Fibroblast of peridontal ligament (primary cell): ENCODE data around the gene ZNF441.
"Not testable (repeated sequence)": the region's sequence is repeated elsewhere in the genome, so short reads cannot be mapped to it uniquely, and the experiment has no call there.

Source experiments
- DNase-seq: peaks from one replicate; pipeline ENCODE4 v3.0.0-alpha.2; 2010; ENCODE audit errors: extremely low read depth

The ZNF441 gene

GRCh38 chr19:11766597-11767591, at the start of gene ZNF441:
Gene ZNF441 (plus strand): TSS chr19:11767000. CDS start chr19:11767194, 194 bp downstream.
- peak; percentile 91 for DNase-seq

DNA sequence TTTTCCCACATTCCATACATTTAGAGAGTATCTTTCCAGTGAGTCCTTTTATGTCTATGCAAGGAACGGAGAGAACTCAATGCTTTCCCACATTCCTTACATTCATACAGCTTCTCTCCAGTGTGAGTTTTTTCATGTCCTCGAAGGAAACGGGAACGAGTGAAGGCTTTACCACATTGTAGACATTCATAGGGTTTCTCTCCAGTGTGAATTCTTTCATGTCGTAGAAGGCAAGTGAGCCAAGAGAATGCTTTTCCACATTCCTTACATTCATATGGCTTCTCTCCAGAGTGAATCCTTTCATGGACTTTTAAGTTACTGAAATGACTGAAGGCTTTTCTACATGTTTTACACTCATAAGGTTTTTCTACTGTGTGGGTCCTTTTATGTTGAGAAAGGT, 45.1 kb upstream of the ZNF441 start:
- no peak for DNase-seq

DNA sequence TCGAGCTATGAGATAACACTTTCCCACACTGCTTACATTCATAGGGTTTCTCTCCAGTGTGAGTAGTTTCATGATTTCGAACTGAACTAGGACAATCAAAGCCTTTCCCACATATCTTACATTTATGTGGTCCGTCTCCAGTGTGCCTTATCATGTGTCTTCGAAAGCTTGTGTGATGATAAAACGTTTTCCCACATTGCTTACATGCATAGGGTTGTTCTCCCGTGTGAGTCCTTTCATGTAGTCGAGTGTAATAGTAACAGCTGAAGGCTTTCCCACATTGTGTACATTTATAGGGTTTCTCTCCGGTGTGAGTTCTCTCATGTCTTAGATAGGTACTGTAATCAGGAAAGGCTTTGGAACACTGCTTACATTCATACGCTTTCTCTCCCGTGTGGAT, 44.4 kb upstream of the ZNF441 start:
- no peak for DNase-seq

DNA sequence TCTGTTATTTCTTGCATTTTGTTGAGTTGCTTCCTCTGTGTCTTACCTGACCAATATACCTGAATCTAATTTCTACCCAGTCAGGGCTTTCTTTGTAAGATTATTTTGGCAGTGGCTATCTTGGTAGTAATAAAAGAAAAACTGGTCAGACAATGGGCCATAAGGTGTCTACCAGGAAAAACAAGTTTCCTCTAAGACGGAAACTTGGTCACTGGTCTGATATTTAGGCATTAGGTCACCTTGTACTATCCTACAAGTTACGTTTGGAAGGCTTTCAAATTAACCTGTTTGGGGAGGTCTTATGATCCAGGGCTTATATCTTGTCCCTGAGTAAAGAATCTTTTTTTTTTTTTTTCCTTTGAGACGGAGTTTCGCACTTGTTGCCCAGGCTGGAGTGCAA, 37.2 kb upstream of the ZNF441 start:
- DNase-seq, result no peak

DNA sequence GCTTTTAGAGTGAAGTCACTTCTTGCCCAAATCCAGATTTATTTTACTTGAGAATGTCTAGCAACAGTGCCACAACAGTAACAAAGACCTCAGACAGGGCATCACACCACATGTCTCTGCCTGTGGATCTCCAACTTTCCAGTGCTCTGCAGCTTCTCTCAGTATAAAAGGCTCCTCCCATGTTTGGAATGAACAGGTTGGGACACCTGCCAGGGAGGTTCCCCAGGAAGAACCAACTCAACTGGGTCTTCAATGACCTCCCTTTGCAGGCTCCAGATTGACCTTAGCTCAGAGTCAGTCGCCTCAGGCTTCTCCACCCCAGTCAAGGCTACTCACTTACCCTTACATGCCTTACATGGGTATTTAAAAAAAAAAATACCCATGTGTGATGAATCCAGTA, 31.4 kb upstream of the ZNF441 start:
- no peak for DNase-seq

- DNase-seq, result peak; percentile 18
Measured at GRCh38 chr19:11736696-11737095, 30.1 kb upstream of the ZNF441 start.

GRCh38 chr19:11737964-11738745, 28.6 kb upstream of the ZNF441 start:
- peak; percentile 16 for DNase-seq

DNA sequence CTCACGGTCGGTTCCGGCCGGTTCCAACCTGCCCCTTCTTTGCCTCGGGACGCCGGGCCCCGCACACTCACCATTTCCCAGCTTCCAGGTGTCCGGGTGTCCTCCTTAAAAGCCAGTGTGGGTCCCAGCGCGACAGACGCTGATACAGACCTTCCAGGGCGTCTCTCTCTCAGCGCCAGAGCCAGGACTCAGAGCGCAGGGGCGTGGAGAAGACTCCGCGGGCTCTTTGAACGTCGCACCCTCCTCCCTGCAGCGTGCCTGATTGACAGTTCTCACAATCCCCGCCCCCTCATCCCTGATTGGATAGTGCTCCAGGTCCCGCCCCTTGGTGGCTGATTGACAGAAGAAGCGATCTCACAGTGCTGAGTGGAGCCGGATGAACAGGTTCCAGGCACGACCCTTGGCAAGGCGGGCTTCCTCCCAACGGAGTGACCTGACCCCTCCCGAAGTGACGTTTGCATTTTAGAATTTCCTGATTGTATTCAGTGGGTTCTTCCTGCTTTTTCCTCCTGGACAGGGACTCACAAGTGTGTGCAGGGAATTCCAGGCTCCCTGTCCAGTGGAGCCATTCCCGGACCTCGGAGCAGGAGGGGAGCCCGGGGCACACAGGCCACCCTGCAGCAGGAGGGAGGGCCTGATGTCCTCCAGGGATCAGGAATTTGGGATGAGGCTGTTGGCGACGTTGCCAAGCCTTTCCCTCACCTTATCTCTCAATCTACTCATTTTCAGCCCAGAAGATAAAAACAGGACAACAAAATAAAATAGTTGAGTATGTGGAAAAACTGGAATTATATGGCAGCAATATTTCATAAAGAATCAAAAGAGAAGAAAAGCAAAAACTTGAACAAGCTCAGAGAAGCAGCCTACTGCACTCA, 27.8 kb upstream of the ZNF441 start, which contains the start of gene ZNF823:
TSS of gene ZNF823 (minus strand) at position 201 of the 875 bp plus-strand sequence. CDS start at position 74, 127 bp downstream.
- DNase-seq, result peak; percentile 96

DNA sequence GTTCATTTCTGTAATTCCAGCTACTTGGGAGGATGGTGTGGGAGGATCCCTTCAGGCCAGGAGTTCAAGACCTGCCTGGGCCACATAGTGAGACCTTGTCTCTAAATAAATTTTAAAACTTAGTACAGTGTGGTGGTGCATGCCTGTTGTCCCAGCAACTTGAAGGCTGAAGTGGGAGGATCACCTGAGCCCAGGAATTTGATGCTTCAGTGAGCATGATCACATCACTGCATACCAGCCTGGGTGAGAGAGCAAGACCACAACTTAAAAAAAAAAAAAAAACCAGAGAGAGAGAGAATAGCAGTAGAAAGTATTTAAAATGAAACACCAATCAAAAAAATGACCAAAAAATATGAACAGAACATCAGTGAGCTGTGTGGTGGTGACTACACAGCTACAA, 20.9 kb upstream of the ZNF441 start:
- DNase-seq, result no peak

GRCh38 chr19:11747277-11747676, 19.5 kb upstream of the ZNF441 start:
- DNase-seq, result no peak

DNA sequence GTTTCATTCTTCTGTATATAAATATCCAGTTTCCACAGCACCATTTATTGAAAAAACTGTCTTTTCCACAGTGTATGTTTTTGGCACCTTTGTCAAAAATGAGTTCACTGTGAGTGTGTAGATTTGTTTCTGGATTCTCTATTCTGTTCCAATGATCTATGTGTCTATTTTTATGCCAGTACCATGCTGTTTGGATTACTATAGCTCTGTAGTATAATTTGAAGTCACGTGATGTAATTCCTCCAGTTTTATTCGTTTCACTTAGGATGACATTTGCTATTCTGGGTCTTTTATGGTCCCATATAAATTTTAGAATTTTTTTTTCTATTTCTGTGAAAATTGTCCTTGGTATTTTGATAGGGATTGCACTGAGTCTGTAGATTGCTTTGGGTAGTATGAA, 17.0 kb upstream of the ZNF441 start:
- no peak for DNase-seq

- DNase-seq, result no peak
Measured at GRCh38 chr19:11752244-11752736, 14.5 kb upstream of the ZNF441 start.

DNA sequence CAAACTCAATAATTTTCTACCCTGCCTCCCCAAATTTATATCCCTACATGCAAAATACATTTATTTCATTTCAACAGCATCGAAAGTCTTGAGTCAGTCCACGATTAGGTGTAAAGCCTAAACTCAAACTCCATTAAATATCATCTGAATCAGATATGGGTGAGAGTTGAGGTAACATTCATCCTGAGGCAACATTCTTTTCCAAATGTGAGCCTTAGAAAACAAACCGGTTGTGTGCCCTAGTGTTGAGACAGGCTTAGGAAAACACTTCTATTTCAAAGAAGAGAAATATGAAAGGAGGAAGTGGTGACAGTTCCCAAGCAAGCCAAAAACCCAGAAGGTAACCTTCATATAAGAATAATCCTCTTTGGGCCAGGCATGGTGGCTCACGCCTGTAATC, 12.1 kb upstream of the ZNF441 start:
- no peak for DNase-seq

DNA sequence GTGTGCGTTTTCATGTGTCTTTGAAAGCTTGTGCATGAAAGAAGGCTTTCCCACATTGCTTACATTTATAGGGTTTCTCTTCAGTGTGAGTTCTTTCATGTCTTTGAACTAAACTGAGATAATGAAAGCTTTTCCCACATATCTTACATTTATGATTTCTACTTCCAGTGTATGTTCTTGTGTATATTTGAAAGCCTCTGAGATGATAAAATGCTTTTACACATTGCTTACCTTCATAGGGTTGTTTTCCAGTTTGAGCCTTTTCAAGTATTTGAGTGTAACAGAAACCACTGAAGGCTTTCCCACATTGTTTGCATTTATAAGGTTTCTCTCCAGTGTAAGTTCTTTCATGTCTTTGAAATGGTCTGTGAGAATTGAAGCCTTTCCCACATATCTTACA, 9.8 kb upstream of the ZNF441 start:
- DNase-seq, result no peak

DNA sequence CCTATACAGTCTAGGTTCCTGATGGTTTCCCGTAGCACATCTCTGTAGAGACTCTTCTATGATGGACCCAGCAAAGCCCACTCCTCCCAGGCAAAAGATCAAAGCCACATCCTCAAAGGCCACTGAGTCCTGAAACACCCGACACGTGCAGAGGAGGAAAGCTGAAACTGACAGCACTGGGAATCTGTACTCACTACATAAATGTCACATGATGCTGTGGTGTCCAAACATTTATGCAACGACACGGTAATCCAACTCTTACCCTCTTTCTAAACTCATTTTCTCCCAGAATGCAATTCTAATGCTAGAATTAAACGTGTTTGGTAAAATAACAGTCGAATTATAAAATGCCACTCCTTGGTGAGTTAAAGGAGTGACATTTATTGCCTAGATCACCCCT, 7.0 kb upstream of the ZNF441 start:
- no peak for DNase-seq

- no peak for DNase-seq
Measured at GRCh38 chr19:11763117-11763516, 3.7 kb upstream of the ZNF441 start.

DNA sequence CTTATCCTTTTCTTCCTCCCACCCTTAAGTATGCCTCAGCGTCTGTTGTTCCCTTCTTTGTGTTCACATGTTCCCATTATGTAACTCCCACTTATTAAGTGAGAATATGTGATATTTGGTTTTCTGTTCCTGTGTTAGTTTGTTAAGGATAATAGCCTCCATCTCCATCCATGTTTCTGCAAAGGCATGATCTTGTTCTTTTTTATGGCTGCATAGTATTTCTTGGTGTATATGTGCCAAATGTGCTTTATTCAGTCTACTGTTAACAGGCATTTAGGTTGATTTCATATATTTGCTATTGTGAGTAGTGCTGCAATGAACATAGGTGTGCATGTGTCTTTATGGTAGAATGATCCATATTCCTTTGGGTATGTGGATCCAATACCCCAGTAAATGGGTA, 3.2 kb upstream of the ZNF441 start:
- no peak for DNase-seq

GRCh38 chr19:11767633-11768133, 883 bp downstream of the ZNF441 start:
- peak; percentile 32 for DNase-seq

- no peak for DNase-seq
Measured at GRCh38 chr19:11769995-11770394, 3.2 kb downstream of the ZNF441 start.

GRCh38 chr19:11771520-11771919, 4.7 kb downstream of the ZNF441 start:
- DNase-seq, result not testable (repeated sequence)

- DNase-seq, result not testable (repeated sequence)
Measured at GRCh38 chr19:11776669-11777068, 9.9 kb downstream of the ZNF441 start.
